PC-3 (cell line): ENCODE measurements around the gene MOGAT3. TPM values are rescaled to one million over a fixed set of nuclear protein-coding genes. Genes with fewer than 3 reads are reported as not detected.

ENCODE experiments used
- ATAC-seq: fragments of 200-7000 bp; cut with Tn5 transposase; 2 replicates; pipeline ENCODE4 v1.9.1; 2020; ENCODE audit warnings: mild to moderate bottlenecking, moderate library complexity
- BruUV-seq: library from RNA; stranded (reverse); fragments of 400-500 nt; replicated peaks from 2 replicates; lab custom pipeline; 2021; lab: Mats Ljungman, UMichigan
- CTCF ChIA-PET: fragments of 300-600 bp; sonication (Branson Sonifier 250); formaldehyde crosslinking; loops from one replicate; lab custom pipeline; 2022; ENCODE audit warnings: antibody characterized with exemption; lab: Charles Lee
- POLR2A ChIA-PET: fragments of 300-600 bp; sonication (Branson Sonifier 250); formaldehyde crosslinking; loops from one replicate; lab custom pipeline; 2022; ENCODE audit warnings: antibody characterized with exemption; ENCODE audit not compliant: unreplicated experiment; lab: Charles Lee
- DNase-seq: peaks from one replicate; pipeline ENCODE4 v3.0.0-alpha.2; 2015
- H2AFZ ChIP-seq: fragments of 300-600 bp; sonication (generic); 2 replicates; pipeline ENCODE4 v1.6.0; 2016; ENCODE audit warnings: antibody characterized with exemption, low read length
- H3F3A ChIP-seq: fragments of 300-600 bp; sonication (generic); one replicate; pipeline ENCODE4 v1.6.0; 2017; ENCODE audit warnings: antibody characterized with exemption, low read length, control low read depth, mild to moderate bottlenecking; ENCODE audit not compliant: unreplicated experiment
- H3K27ac ChIP-seq: fragments of 300-600 bp; sonication (generic); 2 replicates; pipeline ENCODE4 v1.5.1; 2016; ENCODE audit warnings: mild to moderate bottlenecking, low read length
- H3K27me3 ChIP-seq: fragments of 300-600 bp; sonication (generic); 2 replicates; pipeline ENCODE4 v1.6.1; 2016; ENCODE audit warnings: low read length, mixed read lengths
- H3K36me3 ChIP-seq: fragments of 300-600 bp; sonication (generic); 2 replicates; pipeline ENCODE4 v1.6.1; 2016; ENCODE audit warnings: low read depth, mixed run types, low read length, mixed read lengths
- H3K4me1 ChIP-seq: fragments of 300-600 bp; sonication (generic); 2 replicates; pipeline ENCODE4 v1.5.1; 2016; ENCODE audit warnings: low read length; ENCODE audit not compliant: insufficient read depth
- H3K4me2 ChIP-seq: fragments of 300-600 bp; sonication (generic); 2 replicates; pipeline ENCODE4 v1.6.0; 2016; ENCODE audit warnings: low read length
- H3K4me3 ChIP-seq: fragments of 300-600 bp; sonication (generic); 2 replicates; pipeline ENCODE4 v1.5.1; 2016; ENCODE audit warnings: mild to moderate bottlenecking, low read length, mixed read lengths
- H3K79me2 ChIP-seq: fragments of 300-600 bp; sonication (generic); 2 replicates; pipeline ENCODE4 v1.6.1; 2017; ENCODE audit warnings: low read length, mixed read lengths
- H3K9ac ChIP-seq: fragments of 300-600 bp; sonication (generic); 2 replicates; pipeline ENCODE4 v1.6.0; 2016; ENCODE audit warnings: mild to moderate bottlenecking, low read length
- H3K9me2 ChIP-seq: fragments of 300-600 bp; sonication (generic); replicated peaks from 2 replicates; pipeline ENCODE4 v1.6.1; 2016; ENCODE audit warnings: mixed run types, low read length, mixed read lengths
- H3K9me3 ChIP-seq: fragments of 300-600 bp; sonication (generic); 2 replicates; pipeline ENCODE4 v1.6.1; 2016; ENCODE audit warnings: low read length, mixed read lengths
- H4K20me1 ChIP-seq: fragments of 300-600 bp; sonication (generic); 2 replicates; pipeline ENCODE4 v1.6.1; 2016; ENCODE audit warnings: low read length, mixed read lengths
- CTCF ChIP-seq: fragments of 300-600 bp; sonication (generic); conservative IDR thresholded peaks from 2 replicates; pipeline ENCODE4 v1.5.1; 2017; ENCODE audit warnings: antibody characterized with exemption, low read depth, mild to moderate bottlenecking, low read length
- EZH2 ChIP-seq: fragments of 300-600 bp; sonication (generic); IDR thresholded peaks from one replicate; pipeline ENCODE4 v1.6.1; 2017; ENCODE audit warnings: antibody characterized with exemption, mild to moderate bottlenecking, low read length; ENCODE audit not compliant: unreplicated experiment
- EZH2phosphoT487 ChIP-seq: fragments of 300-600 bp; sonication (generic); IDR thresholded peaks from 2 replicates; pipeline ENCODE4 v1.6.1; 2018; ENCODE audit warnings: mild to moderate bottlenecking, antibody characterized with exemption, low read length, borderline replicate concordance
- intact Hi-C: fragments of 100-400 bp; cut with micrococcal nuclease; formaldehyde crosslinking; loops from 2 replicates; pipeline ENCODE4 v1.9.0; 2023
- total RNA-seq: library from RNA; depleted of rRNA; stranded (reverse); fragments of >200 nt; gene quantifications from 2 replicates; pipeline ENCODE4 v1.2.3, GENCODE V29; 2014

MOGAT3 gene
- total RNA-seq, 1 experiment from 2014 or later: not detected

DNA sequence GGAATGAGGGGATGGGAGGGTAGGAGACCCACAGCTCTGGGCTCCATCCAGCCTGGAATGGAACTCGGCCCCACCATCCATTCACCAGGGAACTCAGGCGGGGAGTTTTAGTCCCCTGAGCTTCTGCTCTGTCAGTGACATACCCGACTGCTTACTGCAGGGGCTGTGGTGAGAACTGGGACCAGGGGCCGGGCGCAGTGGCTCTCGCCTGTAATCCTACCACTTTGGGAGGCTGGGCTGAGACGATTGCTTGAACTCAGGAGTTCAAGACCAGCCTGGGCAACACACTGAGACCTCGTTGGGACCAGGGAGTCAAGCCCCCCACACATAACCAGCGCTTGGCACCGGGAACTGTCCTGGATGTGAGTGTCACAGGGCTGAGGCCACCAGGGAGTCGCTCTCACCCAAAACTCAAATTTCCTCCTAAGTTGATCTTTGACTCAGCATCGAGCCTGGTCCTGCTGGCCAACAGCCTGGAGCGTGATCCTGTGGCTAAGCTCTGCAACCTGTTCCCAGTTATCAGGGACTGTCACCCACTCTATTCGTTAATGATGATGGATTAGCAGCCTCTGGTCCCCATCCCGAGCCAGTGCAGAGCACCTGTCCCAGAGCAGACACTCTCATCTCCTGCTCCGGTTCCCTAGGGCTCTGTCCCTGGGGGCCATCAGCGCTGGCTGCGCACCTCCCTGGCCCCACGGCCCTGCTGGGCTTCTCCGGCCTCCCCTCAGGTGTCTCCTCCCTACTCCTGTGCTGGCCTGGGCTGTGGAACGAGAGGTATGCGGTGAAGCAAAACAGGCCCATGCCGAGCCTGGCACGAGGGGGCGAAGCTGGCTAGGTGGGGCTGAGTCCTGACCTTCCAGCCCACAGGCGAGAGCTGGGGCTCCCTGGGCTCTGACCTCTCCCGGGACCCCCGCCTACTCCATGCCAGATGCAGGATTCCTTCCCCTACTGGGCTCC is 37.7 kb upstream of the MOGAT3 start:
- Histone ChIP-seq H4K20me1 (no peaks in the 10 kb centered on the region), H3K4me3 (no peak overlapping the region), H3K79me2 (peaks cover 10% of the 10 kb centered on the region), H3K4me1 (peaks cover 1% of the 10 kb centered on the region), H3K9ac (no peak overlapping the region), H3K36me3 (no peaks in the 10 kb centered on the region), H3K27ac (no peak overlapping the region), H3K4me2 (no peak overlapping the region), H3K9me2 (no peaks in the 10 kb centered on the region), H2AFZ (no peak overlapping the region), H3K27me3 (no peaks in the 10 kb centered on the region), H3F3A (no peaks in the 10 kb centered on the region), H3K9me3 (no peaks in the 10 kb centered on the region)
- ATAC-seq (no peak), DNase-seq (no peak)
- BruUV-seq: no TSS peak
- TF ChIP-seq EZH2: no peak
- no peak for TF ChIP-seq CTCF
- TF ChIP-seq EZH2phosphoT487: no peak
- CTCF ChIA-PET: no interaction called here
- POLR2A ChIA-PET: interaction anchor here (0.5 to 0.6 kb wide), 2 partner anchors 35 to 644 kb away, joined by 3 to 5 read pairs; no protein-coding TSS in a partner anchor
- intact Hi-C loops: no loop called here

DNA sequence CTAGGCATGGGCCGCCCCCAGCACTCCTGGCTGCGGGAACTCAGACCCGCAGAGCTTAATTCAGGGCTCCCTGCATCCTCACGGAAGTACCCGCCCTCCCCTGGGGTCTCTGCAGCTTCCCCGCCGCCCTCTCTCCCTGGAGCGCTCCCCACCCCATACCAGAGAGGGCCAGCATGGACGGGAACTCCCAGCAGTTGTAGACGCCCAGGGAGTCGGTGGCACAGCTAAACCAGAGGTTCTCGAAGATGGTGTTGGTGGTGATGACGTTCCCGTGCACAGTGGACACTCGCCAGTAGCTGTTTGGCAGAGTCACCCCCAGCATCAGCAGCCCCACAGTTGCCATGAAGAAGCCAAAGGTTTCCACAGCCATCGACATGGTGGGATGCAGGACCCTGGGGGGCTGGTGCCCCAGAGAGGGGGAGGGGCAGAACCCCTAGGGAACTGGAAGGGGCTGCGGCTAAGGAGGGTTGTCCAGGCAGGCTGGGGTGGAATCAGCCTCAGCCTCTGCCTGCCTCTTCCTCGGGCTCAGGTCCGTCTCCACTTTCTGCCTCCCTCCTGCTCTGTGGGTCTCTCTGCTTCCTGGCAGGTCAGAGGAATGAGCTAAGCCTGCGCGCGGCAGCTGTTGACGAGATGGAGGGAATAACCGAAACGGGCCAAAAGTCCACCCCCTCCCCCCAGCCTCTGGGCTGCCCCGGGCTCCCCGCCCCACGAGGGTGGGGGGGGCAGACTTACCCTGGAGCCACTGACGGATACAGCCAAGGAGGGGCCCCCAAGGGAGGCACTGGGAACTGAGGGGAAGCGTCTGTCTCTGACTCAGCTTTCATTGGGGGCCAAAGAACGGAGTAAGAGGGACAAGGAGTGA is 36.6 kb upstream of the MOGAT3 start, which contains the start of gene CLDN15:
Gene CLDN15 (minus strand): TSS at position 597 of the 862 bp plus-strand sequence. CDS start 221 bp downstream, at position 376.
- TF ChIP-seq EZH2 (no peak), CTCF (no peak), EZH2phosphoT487 (no peak)
- Histone ChIP-seq H3K27ac (no peak within 1 kb of the TSS), H3K4me3 (no peak within 1 kb of the TSS), H3K9ac (no peak within 1 kb of the TSS), H2AFZ (no peak within 1 kb of the TSS), H3K4me1 (no peaks in the 10 kb centered on the region; the same call in 1 of the 2 replicates), H3K9me3 (no peaks in the 10 kb centered on the region), H3K4me2 (no peak within 1 kb of the TSS), H3K27me3 (no peaks in the 10 kb centered on the region), H3K9me2 (no peaks in the 10 kb centered on the region), H3K79me2 (no peaks in the 10 kb centered on the region), H3K36me3 (no peaks in the 10 kb centered on the region), H4K20me1 (no peaks in the 10 kb centered on the region), H3F3A (no peaks in the 10 kb centered on the region)
- intact Hi-C loops: no loop called here
- BruUV-seq: no TSS peak
- ATAC-seq (no peak), DNase-seq (no peak)
- POLR2A ChIA-PET: interaction anchor here (0.5 to 0.6 kb wide), 2 partner anchors 34 to 645 kb away, joined by 3 to 5 read pairs; no protein-coding TSS in a partner anchor
- CTCF ChIA-PET: no interaction called here
